SU-DHL-6 (cell line): Measurements from ENCODE around the gene TSPAN12.

Experiments
- H2AFZ ChIP-seq: fragments of 200-600 bp; sonication (generic); 2 replicates; pipeline ENCODE4 v1.6.1; 2014; ENCODE audit warnings: low read depth, mild to moderate bottlenecking, moderate library complexity, mixed read lengths, antibody characterized with exemption, low read length; ENCODE audit not compliant: severe bottlenecking
- H3F3A ChIP-seq: fragments of 200-600 bp; shearing (Covaris generic); 2 replicates; pipeline ENCODE4 v1.6.0; 2016; ENCODE audit warnings: antibody characterized with exemption, mild to moderate bottlenecking; ENCODE audit not compliant: insufficient read depth
- H3K27ac ChIP-seq: fragments of 200-600 bp; sonication (generic); 2 replicates; pipeline ENCODE4 v1.5.1; 2016; ENCODE audit warnings: low read depth, mild to moderate bottlenecking, low read length, moderate library complexity, mixed read lengths
- H3K27me3 ChIP-seq: fragments of 200-600 bp; sonication (generic), shearing (Covaris generic); 2 replicates; pipeline ENCODE4 v1.6.0; 2014; ENCODE audit warnings: mild to moderate bottlenecking, low read length
- H3K36me3 ChIP-seq: fragments of 200-600 bp; sonication (generic); 2 replicates; pipeline ENCODE4 v1.6.1; 2014; ENCODE audit warnings: mild to moderate bottlenecking, low read length, mixed read lengths
- H3K4me2 ChIP-seq: fragments of 300-600, 200-600 bp; shearing (Covaris generic), sonication (generic); 2 replicates; pipeline ENCODE4 v1.6.0; 2014; ENCODE audit warnings: low read length, low read depth, mild to moderate bottlenecking; ENCODE audit not compliant: poor library complexity, severe bottlenecking
- H3K4me3 ChIP-seq: fragments of 200-600 bp; sonication (generic); 2 replicates; pipeline ENCODE4 v1.5.1; 2014; ENCODE audit warnings: antibody characterized with exemption, low read length, mild to moderate bottlenecking, mixed read lengths; ENCODE audit not compliant: insufficient read depth, poor library complexity, severe bottlenecking
- H3K79me2 ChIP-seq: fragments of 200-600 bp; sonication (generic); 2 replicates; pipeline ENCODE4 v1.6.1; 2014; ENCODE audit warnings: mild to moderate bottlenecking, low read length, moderate library complexity; ENCODE audit not compliant: insufficient read depth
- H3K9ac ChIP-seq: fragments of 200-600 bp; sonication (generic); 2 replicates; pipeline ENCODE4 v1.7.0; 2014; ENCODE audit warnings: mild to moderate bottlenecking, low read length
- H3K9me2 ChIP-seq: fragments of 200-600 bp; sonication (generic); replicated peaks from 2 replicates; pipeline ENCODE4 v1.6.1; 2014; ENCODE audit warnings: low read length; ENCODE audit not compliant: insufficient read depth
- H3K9me3 ChIP-seq: fragments of 200-600 bp; sonication (generic); 2 replicates; pipeline ENCODE4 v1.6.1; 2014; ENCODE audit warnings: low read length, mixed read lengths; ENCODE audit not compliant: insufficient read depth
- H4K20me1 ChIP-seq: fragments of 200-600 bp; sonication (generic); 2 replicates; pipeline ENCODE4 v1.6.1; 2014; ENCODE audit warnings: low read depth, mild to moderate bottlenecking, antibody characterized with exemption, low read length, moderate library complexity, mixed read lengths
- EZH2phosphoT487 ChIP-seq: fragments of 200-600 bp; sonication (generic), shearing (Covaris generic); conservative IDR thresholded peaks from 2 replicates; pipeline ENCODE4 v1.6.1; 2018; ENCODE audit warnings: mild to moderate bottlenecking, antibody characterized with exemption, low read length, moderate library complexity, mixed read lengths
- TF ChIP-seq, protein P1 (sequence below): fragments of 200-600 bp; sonication (generic); IDR thresholded peaks from one replicate; pipeline ENCODE4 v1.5.1; 2017; ENCODE audit warnings: antibody characterized with exemption, mild to moderate bottlenecking, low read length, moderate library complexity; ENCODE audit not compliant: insufficient read depth, poor library complexity, severe bottlenecking

Gene TSPAN12

DNA sequence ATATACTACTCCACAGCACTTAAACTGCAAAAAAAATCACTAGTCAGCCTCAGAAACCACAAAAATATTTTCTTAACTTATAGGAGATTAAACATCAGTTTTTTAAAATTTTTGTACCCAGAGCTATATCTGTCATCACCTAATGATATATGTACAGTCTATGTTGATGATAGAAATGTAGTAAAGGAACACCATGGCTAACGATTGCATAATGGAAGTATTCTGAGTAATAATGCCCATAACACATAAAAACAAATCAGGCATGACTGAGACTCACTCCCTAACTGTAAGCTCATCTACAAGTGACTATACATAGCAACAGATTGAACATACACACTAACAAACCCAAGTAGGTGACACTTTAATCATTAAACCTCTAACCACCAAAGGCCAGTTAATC lies 51.3 kb downstream of the TSPAN12 start:
- TF ChIP-seq, protein P1, sequence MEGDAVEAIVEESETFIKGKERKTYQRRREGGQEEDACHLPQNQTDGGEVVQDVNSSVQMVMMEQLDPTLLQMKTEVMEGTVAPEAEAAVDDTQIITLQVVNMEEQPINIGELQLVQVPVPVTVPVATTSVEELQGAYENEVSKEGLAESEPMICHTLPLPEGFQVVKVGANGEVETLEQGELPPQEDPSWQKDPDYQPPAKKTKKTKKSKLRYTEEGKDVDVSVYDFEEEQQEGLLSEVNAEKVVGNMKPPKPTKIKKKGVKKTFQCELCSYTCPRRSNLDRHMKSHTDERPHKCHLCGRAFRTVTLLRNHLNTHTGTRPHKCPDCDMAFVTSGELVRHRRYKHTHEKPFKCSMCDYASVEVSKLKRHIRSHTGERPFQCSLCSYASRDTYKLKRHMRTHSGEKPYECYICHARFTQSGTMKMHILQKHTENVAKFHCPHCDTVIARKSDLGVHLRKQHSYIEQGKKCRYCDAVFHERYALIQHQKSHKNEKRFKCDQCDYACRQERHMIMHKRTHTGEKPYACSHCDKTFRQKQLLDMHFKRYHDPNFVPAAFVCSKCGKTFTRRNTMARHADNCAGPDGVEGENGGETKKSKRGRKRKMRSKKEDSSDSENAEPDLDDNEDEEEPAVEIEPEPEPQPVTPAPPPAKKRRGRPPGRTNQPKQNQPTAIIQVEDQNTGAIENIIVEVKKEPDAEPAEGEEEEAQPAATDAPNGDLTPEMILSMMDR = no peak
- TF ChIP-seq EZH2phosphoT487 = no peak
- H3K4me2 ChIP-seq = no peak overlapping the region
- no peaks in the 10 kb centered on the region for H3K36me3 ChIP-seq
- no peak overlapping the region for H3K27ac ChIP-seq
- H3K79me2 ChIP-seq = no peaks in the 10 kb centered on the region
- H3K9me3 ChIP-seq = no peaks in the 10 kb centered on the region
- H4K20me1 ChIP-seq = no peaks in the 10 kb centered on the region
- no peaks in the 10 kb centered on the region for H3F3A ChIP-seq
- no peak overlapping the region for H3K4me3 ChIP-seq
- no peaks in the 10 kb centered on the region for H3K9me2 ChIP-seq
- no peak overlapping the region for H2AFZ ChIP-seq
- H3K27me3 ChIP-seq = no peaks in the 10 kb centered on the region
- H3K9ac ChIP-seq = no peak overlapping the region

DNA sequence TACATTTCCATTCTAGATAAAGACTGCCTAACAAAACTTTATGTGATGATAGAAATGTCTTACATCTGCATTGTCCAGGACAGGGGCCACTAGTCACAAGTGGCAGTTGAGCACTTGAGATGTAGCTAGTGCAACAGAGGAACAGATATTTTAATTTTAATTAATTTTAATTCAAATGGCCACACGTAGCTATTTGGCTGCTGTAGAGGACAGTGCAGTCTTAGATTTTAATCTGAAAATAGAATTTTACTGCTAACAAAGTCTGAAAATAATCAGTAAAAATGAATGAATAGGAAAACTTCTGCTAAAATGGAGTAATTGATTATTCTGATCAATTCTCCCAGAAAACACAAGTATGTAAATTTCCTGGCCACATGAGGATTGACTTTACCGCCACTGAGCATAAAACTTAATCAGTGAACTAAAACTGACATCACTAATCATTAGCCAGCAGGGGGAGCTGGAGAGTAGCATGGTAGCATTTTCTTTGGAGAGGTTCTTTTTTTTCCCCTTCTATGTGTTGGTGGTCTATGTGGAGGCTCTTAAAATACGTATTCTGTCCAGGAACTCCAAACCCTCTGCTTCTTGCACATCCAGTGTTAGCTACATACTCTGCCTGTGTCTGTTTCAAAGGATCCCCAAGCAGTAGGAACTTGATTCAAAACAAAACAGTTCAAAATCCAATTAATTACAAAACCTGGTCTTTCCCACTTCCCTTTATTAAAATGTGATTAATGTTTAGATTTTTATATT lies 52.1 kb downstream of the TSPAN12 start:
- Histone ChIP-seq H4K20me1 (no peaks in the 10 kb centered on the region), H2AFZ (no peak overlapping the region), H3K4me2 (no peak overlapping the region), H3K4me3 (no peak overlapping the region), H3F3A (no peaks in the 10 kb centered on the region), H3K27me3 (no peaks in the 10 kb centered on the region), H3K36me3 (no peaks in the 10 kb centered on the region), H3K27ac (no peak overlapping the region), H3K9ac (no peak overlapping the region), H3K9me3 (no peaks in the 10 kb centered on the region), H3K79me2 (no peaks in the 10 kb centered on the region), H3K9me2 (no peaks in the 10 kb centered on the region)
- TF ChIP-seq, protein P1 = peak; percentile 57
- TF ChIP-seq EZH2phosphoT487 = no peak

DNA sequence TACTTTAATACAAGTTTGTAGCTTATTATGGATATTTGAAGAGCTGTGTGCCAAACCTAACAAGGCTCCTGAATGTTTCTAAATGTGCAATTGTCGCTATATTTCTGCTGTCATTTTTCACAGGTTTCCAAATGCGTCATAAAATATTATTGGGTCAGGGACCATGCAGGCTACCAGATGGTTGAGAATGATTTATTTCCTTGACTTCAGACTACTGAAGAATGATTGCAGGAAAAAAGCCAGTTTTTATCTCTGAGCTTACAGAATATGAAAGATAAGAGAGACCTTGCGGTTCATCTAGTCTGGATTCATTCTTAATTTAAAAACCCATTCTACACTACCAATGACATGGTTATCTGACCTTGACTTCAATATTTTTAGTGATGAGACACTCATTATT lies 55.2 kb downstream of the TSPAN12 start:
- Histone ChIP-seq H3K27ac (no peak overlapping the region), H3K36me3 (no peaks in the 10 kb centered on the region), H4K20me1 (no peaks in the 10 kb centered on the region), H3K79me2 (no peaks in the 10 kb centered on the region), H3K9me2 (no peaks in the 10 kb centered on the region), H3K4me2 (no peak overlapping the region), H3K4me3 (no peak overlapping the region), H2AFZ (no peak overlapping the region), H3F3A (no peaks in the 10 kb centered on the region), H3K9me3 (no peaks in the 10 kb centered on the region), H3K9ac (no peak overlapping the region), H3K27me3 (no peaks in the 10 kb centered on the region)
- TF ChIP-seq EZH2phosphoT487 = no peak
- TF ChIP-seq, protein P1 = no peak
